Bronchial epithelial cell (primary cell): ENCODE results near the gene KCNC1. TPM values are rescaled to one million over a fixed set of nuclear protein-coding genes. Genes with fewer than 3 reads are reported as not detected.
A peak's percentile ranks its signal among the peaks of the same experiment; 100 is the strongest.

Experiments
- DNase-seq: peaks from one replicate; pipeline ENCODE4 v3.0.0-alpha.2; 2010; ENCODE audit warnings: low read depth
- FAIRE-seq: peaks from 2 replicates; lab custom pipeline; 2011; peaks lifted over from hg19 to GRCh38; lab: Jason Lieb, UNC
- H3K27me3 ChIP-seq: 2 replicates; pipeline ENCODE4 v1.5.1; 2011; ENCODE audit warnings: low read length; ENCODE audit not compliant: control insufficient read depth, insufficient read depth
- H3K36me3 ChIP-seq: 2 replicates; pipeline ENCODE4 v1.5.1; 2011; ENCODE audit warnings: low read length; ENCODE audit not compliant: control insufficient read depth, insufficient read depth
- H3K4me3 ChIP-seq: 2 replicates; pipeline ENCODE4 v1.5.1; 2011; ENCODE audit warnings: mild to moderate bottlenecking, low read depth, low read length, control low read depth
- CTCF ChIP-seq: IDR thresholded peaks from 2 replicates; pipeline ENCODE4 v1.5.1; 2011; ENCODE audit warnings: mild to moderate bottlenecking, moderate library complexity, low read length, control low read depth, inconsistent platforms; ENCODE audit not compliant: insufficient read depth, severe bottlenecking
- total RNA-seq: library from RNA; depleted of rRNA; stranded (reverse); fragments of >200 nt; gene quantifications from 2 replicates; pipeline ENCODE4 v1.2.1, GENCODE V29; 2014

KCNC1 gene
- total RNA-seq, 1 donor from 2014 or later: not detected

GRCh38 chr11:17769218-17769617 lies 34.6 kb downstream of the KCNC1 start:
- no peaks in the 10 kb centered on the region for H3K27me3 ChIP-seq
- DNase-seq (no peak), FAIRE-seq (no peak)
- TF ChIP-seq CTCF: no peak
- no peak overlapping the region for H3K4me3 ChIP-seq
- no peaks in the 10 kb centered on the region for H3K36me3 ChIP-seq

GRCh38 chr11:17770048-17770652 lies 35.6 kb downstream of the KCNC1 start:
- Histone ChIP-seq H3K4me3 (no peak overlapping the region), H3K36me3 (no peaks in the 10 kb centered on the region), H3K27me3 (no peaks in the 10 kb centered on the region)
- FAIRE-seq (no peak), DNase-seq (no peak)
- peak; percentile 25 for TF ChIP-seq CTCF

DNA sequence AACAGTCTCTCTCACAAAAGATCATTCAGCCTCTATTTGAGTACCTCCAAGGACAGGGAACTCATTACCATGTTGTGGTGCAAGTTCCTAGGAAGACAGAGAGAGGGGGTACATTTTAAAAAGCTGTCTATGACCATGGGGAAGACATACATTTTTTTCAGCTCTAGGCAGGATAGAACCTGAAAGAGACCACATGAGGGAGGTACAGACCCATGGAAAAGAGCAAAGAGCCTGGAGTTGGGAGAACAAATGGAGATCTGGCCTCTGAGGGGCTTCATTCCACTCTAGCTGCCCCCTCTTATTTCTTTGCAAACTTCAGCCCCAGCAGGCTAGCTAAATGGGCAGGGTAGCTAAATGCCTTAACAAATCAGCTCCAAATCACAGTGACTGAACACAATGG lies 36.3 kb downstream of the KCNC1 start:
- peak; percentile 22 for DNase-seq
- Histone ChIP-seq H3K27me3 (no peaks in the 10 kb centered on the region), H3K36me3 (no peaks in the 10 kb centered on the region), H3K4me3 (no peak overlapping the region)
- TF ChIP-seq CTCF: peak; percentile 39
- FAIRE-seq: no peak

DNA sequence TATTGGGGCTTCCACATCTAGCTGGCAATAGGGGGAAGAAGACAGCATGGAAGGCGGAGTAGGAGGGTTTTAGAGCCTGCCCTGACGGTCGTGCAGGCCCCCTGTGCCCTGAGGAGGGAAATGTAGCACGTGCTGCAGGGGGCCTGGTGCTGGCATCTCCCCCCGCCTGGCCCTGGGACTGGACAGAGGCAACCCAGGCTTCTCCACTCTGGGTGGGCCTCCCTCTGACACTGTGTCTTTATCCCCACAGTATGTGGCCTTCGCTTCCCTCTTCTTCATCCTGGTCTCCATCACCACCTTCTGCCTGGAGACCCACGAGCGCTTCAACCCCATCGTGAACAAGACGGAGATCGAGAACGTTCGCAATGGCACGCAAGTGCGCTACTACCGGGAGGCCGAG lies 36.8 kb downstream of the KCNC1 start:
- Histone ChIP-seq H3K4me3 (no peak overlapping the region), H3K36me3 (no peaks in the 10 kb centered on the region), H3K27me3 (no peaks in the 10 kb centered on the region)
- FAIRE-seq (no peak), DNase-seq (no peak)
- no peak for TF ChIP-seq CTCF

DNA sequence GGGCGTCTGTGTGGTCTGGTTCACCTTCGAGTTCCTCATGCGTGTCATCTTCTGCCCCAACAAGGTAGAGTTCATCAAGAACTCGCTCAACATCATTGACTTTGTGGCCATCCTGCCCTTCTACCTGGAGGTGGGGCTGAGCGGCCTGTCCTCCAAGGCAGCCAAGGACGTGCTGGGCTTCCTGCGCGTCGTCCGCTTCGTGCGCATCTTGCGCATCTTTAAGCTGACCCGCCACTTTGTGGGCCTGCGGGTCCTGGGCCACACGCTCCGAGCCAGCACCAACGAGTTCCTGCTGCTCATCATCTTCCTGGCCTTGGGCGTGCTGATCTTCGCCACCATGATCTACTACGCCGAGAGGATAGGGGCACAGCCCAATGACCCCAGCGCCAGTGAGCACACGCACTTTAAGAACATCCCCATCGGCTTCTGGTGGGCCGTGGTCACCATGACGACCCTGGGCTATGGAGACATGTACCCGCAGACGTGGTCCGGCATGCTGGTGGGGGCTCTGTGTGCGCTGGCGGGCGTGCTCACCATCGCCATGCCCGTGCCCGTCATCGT lies 37.3 kb downstream of the KCNC1 start:
- H3K36me3 ChIP-seq: no peaks in the 10 kb centered on the region
- TF ChIP-seq CTCF: no peak
- no peak overlapping the region for H3K4me3 ChIP-seq
- DNase-seq (no peak), FAIRE-seq (no peak)
- no peaks in the 10 kb centered on the region for H3K27me3 ChIP-seq
